ENCODE data around the gene PDSS2.

GRCh38 chr6:107330168-107330567, 129.2 kb downstream of the PDSS2 start:
- TF ChIP-seq CTCF (IDR thresholded peaks at IDR 0.05) (no peak), EZH2 (IDR thresholded peaks at IDR 0.05; ENCODE audit: borderline replicate concordance, insufficient read depth, low read depth, low read length, poor library complexity, severe bottlenecking) (no peak)

Measured in B cell (primary cell).